Myocyte (in vitro differentiated cells): ENCODE measurements around the gene ZNF319. TPM values are rescaled to one million over a fixed set of nuclear protein-coding genes. Genes with fewer than 3 reads are reported as not detected.

Source experiments
- DNase-seq: peaks from one replicate; pipeline ENCODE4 v3.0.0-alpha.2; 2012; ENCODE audit warnings: low read depth
- polyA plus RNA-seq: library from polyadenylated mRNA; unstranded; fragments of >200 nt; gene quantifications from one replicate; pipeline ENCODE4 v1.2.1, GENCODE V29; 2012; ENCODE audit warnings: missing spikeins
- total RNA-seq: library from RNA; depleted of rRNA; stranded (reverse); fragments of >200 nt; gene quantifications from 2 replicates; pipeline ENCODE4 v1.2.3, GENCODE V29; 2014

Gene ZNF319
- 3.9 and 4.3 TPM in 2 replicates for total RNA-seq
- 9.4 TPM for polyA plus RNA-seq

DNA sequence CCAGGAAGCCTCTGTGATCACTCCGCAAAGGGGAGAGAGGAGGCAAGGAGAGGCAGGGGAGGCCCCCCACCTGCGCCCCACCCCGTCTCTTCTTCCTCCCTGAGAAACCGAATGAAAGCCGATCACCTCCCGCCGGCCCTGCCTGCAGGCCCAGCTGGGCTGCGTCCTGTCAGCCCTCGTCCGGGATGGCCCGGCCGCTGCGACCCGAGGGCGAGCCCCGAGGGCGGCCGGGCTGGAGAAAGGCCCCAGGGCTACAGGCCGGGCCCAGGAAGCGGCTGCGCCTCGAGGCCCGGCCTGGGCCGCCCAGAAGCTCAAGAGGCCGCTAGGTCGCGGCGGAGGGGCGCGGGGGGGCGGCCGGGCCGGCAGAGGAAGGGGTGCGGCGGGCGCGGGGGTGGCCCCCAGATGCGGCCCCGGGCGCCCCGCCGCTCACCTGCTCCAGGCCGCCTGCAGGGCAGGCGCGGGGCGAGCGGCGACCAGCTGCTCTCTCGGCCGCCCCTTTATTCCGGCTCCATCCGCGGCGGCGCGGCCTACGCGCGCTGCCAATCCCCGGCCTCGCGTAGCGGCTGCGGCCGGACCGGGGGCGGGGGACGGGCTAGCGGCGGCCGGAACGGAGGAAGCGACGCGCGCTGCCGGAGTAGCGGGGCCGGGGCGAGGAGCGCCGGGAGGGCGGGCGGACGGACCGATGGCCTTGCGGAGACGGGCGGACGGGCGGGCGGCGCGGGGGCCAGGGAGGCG lies at the start of gene ZNF319:
TSS of gene ZNF319 (minus strand) at position 702 of the 735 bp plus-strand sequence. CDS start 2,407 bp downstream, outside the sequence.
- peak; percentile 3 for DNase-seq

DNA sequence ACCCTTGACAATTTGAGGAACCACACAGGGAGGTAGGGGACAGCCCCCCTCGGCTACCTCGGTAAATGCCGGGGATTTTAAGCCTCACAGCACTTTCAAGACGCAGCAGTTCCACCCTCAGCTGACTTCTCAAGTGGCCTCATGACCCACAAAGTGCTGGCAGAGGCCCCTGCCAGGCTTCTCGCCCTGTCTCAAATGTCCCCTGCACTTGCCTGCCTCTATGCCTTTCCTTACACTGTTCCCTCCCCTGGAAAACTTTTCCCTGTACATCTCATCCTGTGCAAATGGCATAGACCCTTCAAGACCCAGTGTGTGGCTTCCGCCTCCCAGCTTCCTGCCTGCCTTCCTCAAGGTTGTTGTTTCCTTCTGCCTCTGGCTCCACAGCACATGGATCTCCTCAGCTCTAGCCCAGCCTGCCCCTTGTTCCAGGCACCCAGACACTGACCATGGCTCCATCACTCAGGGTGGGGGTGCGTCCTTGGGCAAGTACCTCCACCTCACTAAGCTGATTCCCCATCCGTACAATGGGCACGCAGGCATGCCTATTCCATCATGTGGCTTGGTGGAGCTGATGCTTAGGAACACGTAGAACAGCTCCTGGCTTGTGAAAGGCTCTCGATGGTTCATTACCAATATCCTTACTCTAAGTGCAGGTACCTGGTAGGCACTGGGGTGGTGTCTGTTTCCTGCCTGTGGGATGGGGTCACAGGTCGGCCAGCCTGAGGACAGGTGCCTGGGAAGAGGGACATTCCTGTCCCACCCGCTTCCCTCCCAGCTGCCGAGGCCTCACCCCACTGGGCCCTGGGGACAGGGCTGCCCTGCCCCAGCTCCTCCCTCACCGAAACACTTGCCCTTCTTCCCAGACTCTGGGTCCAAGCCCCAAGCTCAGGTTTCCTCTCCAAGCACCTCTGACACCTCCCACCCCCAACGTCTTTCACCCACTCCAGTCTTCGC lies 49.0 kb upstream of the ZNF319 start:
- DNase-seq = peak; percentile 46

- no peak for DNase-seq
Observed at GRCh38 chr16:58048494-58049231, 48.2 kb upstream of the ZNF319 start.

DNA sequence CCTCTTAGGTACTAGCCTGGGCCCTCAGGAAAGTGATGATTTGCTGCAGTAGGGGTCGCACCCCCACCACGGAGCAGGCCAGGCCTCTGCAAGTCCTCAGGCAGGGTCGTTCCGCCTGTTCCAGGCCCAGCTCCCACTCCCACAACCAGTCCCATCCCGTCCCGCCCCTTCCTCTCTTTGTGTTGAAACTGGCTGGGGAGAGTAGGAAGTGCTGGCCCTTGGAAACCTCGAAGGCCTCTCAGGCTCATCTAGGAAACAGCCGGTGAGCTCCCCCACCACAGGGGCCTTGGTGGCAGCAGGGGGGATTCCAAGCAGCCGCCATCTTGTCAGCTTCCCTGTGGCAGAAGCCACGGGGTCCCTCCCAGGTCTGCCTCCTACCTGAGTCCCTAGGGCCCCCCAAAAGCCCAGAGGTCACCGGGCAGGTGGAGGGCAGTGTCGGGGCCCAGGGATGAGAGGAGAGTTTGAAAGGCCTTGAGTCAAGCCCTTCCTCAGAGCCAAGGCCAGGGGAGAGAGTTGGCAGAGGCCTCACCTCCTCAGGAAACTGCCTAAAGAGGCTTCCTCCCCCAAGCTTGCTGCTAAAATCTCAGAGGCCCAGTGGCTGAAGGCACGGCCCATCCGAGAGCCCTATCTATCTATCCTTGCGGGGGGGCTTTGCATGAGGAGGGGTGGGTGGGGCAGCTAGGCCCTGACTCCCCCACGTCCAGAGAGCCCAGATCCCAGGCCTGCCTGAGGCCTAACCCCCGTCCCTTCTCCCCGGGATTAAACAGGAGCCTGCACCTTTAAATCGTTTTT lies 47.3 kb upstream of the ZNF319 start:
- no peak for DNase-seq

DNA sequence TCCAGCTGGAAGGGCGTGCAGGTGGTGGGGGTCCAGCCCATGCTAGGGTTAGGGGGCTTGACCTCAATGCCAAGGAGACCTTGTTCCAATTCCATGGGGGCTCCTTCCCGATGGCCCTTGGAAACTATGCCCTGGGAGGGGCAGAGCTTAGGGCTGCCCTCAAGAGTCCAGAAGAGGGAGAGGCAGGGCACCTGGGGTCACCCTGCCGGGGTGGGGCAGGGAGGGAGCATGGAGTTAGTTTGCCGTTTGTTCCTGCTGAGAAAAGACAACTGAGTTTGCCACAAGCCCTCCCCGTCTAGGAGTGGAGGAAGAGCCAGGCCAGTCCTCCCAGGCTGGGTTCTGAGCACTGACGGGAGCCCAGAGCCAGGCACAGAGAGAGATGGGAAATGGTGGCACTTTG lies 46.5 kb upstream of the ZNF319 start:
- no peak for DNase-seq

- no peak for DNase-seq
Observed at GRCh38 chr16:58046054-58046881, 45.8 kb upstream of the ZNF319 start.

DNA sequence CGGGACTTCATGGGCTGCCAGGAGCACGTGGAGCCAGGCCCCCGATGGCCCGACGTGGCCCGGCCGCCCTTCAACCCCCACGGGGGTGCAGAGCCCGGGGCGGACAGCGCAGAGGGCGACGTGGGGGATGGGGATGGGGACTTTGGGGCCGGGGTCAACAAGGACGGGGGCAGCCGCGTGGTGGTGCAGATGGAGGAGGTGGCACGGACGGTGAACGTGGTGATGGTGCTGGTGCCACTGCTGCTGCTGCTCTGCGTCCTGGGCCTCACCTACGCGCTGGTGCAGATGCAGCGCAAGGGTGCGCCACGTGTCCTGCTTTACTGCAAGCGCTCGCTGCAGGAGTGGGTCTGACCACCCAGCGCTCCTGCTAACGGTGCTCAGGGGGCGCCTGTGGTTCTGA lies 44.6 kb upstream of the ZNF319 start:
- no peak for DNase-seq

DNA sequence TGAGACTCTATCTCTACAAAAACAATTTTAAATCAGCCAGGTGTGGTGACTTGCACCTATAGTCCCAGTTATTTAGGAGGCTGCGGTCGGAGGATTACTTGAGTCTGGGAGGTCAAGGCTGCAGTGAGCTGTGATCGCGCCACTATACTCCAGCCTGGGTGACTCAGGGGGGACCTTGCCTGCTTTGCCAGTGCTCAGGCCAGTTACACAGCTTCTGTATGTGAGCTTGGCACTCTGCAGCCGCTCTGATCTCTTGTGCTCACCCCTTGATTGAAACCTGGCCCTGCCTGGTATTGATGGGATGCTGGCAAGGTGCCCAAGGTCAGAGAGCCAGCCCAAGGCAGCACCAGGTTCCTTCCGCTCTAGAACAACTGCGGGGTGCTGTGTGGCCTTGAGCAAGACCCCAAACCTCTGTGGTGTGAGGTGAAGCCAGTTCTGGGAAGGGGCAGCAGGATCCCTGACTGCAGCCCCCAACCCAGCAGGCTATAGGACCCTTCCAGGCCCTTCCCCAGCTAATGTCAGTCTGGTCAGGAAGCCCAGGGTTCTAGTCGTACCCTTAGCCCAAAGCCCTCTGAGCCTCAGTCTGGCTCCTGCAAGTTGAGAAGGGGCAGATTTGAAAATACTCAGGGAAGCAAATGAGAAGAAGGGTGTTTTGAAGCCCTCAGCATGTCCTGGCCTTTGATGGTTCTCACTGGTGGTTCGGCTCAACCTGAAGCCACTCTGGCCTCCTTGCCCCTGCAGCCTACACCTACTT lies 44.0 kb upstream of the ZNF319 start:
- no peak for DNase-seq

DNA sequence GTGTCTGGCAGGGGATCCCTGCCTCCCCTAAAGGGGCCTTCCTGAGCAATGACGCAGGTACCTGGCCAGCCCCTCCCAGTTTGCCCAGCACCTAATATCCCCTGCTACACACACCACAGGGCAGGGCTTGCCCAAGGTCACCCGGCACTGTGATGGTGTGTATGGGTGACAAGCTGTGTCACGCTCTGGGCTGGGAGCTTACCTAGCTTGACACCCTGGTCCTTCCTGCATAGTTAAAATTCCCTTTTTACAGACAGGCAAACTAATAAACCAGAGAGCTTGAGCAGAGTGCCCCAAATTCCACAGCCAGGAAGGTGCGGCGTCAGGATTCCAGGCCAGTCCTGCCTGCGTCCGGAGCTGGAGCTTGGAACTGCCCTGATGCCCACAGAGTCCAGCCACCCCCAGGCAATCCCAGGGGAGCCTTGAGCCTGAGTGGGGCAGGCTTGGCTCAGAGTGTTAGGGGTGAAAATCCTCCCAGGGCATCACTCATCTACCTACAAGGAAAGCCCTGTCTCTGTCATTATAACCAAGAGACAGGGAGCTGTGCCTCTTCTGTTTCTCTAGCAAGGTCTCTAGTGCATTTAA lies 43.2 kb upstream of the ZNF319 start:
- no peak for DNase-seq

DNA sequence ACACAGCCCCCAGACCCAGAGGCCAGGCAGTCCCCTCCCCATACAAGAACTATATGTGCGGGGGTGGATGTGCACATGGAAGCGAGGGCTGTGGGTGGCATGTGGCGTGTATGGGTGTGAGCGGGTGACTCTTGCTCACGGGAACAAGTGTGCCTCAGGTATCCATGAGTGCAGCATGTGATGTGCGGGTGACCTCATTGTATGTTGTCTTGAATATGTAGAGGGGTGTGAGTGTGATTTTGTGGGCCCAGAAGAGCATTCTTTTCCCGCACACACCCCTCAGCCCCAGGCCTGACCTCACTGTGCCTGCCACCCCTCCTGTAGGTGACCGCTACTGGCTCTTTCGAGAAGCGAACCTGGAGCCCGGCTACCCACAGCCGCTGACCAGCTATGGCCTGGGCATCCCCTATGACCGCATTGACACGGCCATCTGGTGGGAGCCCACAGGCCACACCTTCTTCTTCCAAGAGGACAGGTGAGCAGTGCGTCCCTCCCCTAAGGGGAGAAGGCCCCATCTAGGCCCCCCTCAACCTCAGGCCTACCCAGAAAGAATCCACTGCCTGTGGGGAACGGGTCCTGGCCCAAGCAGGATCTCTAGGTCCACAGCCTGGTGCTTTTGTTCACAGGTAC lies 42.5 kb upstream of the ZNF319 start:
- DNase-seq = no peak

DNA sequence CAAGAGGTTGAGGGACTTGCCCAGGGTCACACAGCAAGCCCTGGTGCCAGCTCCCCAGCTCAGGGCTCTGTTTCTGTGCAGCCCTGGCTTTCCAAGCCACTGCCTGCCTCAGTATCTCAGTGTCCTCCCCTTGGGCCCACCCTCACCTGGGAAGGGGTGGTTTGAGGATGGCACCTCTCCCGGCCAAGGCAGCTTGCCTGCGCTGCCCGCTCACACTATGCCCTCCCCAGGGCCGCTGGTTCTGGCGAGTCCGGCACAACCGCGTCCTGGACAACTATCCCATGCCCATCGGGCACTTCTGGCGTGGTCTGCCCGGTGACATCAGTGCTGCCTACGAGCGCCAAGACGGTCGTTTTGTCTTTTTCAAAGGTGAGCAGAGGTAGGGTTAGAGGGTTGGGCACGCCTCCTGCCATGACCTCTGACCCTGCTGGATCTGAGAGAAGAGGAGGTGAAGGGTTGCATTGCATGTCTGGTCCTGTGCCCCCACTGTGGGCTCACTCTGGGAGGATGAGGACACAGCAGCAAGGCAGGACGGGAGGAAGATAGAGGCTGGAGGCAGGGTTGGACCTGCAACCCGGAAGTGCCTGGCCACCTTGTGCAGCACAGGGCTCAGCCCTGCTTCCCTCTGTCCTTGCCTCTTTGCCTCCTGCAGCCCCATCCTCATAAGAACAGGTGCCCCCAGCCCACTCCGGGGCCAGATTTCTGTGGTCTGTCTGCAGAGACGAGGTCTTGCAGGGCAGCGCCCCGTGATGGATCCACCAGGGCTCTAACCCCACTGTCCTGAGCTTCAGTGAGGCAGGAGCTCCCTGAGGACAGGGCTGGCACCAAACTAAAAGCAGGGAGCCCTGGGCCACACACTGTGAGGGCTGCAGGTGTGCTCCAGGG lies 41.8 kb upstream of the ZNF319 start:
- no peak for DNase-seq

DNA sequence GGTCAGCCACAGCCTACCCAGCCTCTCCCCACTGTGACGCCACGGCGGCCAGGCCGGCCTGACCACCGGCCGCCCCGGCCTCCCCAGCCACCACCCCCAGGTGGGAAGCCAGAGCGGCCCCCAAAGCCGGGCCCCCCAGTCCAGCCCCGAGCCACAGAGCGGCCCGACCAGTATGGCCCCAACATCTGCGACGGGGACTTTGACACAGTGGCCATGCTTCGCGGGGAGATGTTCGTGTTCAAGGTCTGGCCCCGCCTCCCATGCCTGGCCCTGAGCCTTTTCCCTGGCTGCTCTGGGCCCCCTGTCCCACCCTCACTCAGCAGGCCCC lies 41.1 kb upstream of the ZNF319 start:
- DNase-seq = no peak

- DNase-seq = no peak
Observed at GRCh38 chr16:58040945-58041627, 40.6 kb upstream of the ZNF319 start.

- no peak for DNase-seq
Observed at GRCh38 chr16:58040496-58040846, 40.0 kb upstream of the ZNF319 start.

- DNase-seq = no peak
Observed at GRCh38 chr16:58039829-58040495, 39.5 kb upstream of the ZNF319 start.

DNA sequence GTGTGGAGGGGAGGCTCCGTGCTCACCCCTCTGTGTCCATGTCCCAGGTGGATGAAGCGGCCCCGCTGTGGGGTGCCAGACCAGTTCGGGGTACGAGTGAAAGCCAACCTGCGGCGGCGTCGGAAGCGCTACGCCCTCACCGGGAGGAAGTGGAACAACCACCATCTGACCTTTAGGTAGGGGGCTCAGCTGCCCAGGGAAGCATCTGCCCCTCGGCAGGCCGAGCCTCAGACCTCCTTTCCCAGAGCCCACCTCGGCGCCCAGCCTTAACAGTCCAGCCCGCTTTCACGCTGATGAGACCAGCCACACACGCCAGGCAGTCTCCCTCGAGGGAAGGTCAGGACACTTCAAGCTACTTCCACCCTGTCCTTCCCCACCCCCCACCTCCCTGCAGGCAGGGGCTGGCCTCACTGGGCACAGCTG lies 37.8 kb upstream of the ZNF319 start:
- DNase-seq = no peak
